HCT116 (cell line): Measurements from ENCODE around the gene UPB1. TPM values are rescaled to one million over a fixed set of nuclear protein-coding genes. Genes with fewer than 3 reads are reported as not detected.

Experiments used
- ATAC-seq: fragments of 200-7000 bp; cut with Tn5 transposase; 2 replicates; pipeline ENCODE4 v1.9.1; 2020; ENCODE audit warnings: mild to moderate bottlenecking, moderate library complexity
- BruUV-seq: library from RNA; stranded (reverse); fragments of 400-500 nt; replicated peaks from 2 replicates; lab custom pipeline; 2021; lab: Mats Ljungman, UMichigan
- CTCF ChIA-PET: fragments of 300-600 bp; sonication (Branson Sonifier 250); formaldehyde crosslinking; loops from one replicate; lab custom pipeline; 2021; ENCODE audit warnings: antibody characterized with exemption; lab: Charles Lee
- POLR2A ChIA-PET: fragments of 300-600, 350-600 bp; sonication (Branson Sonifier 250); formaldehyde crosslinking; loops from one replicate; lab custom pipeline; 2021; ENCODE audit warnings: antibody characterized with exemption; lab: Charles Lee
- RAD21 ChIA-PET, 2 experiments: fragments of 300-600 bp; sonication (Branson Sonifier 250); formaldehyde crosslinking; loops; one replicate each; lab custom pipeline; 2023; ENCODE audit warnings: low total read pairs in 2 of 2; ENCODE audit not compliant: uncharacterized antibody in 2 of 2, unreplicated experiment in 2 of 2, low non-redundant PET in 1 of 2; lab: Charles Lee
- DNase-seq: peaks from one replicate; pipeline ENCODE4 v3.0.0-alpha.2; 2010; ENCODE audit warnings: low read depth, low spot score
- H2AFZ ChIP-seq: fragments of 200-600 bp; shearing (Covaris generic), sonication (generic); 2 replicates; pipeline ENCODE4 v1.6.1; 2017; ENCODE audit warnings: low read depth, mixed run types, mixed read lengths, antibody characterized with exemption, low read length; ENCODE audit not compliant: poor library complexity, severe bottlenecking
- H3K27ac ChIP-seq: 2 replicates; pipeline ENCODE4 v1.5.1; 2012; ENCODE audit warnings: low read depth, low read length
- H3K27me3 ChIP-seq: fragments of 200-600 bp; sonication (generic); 2 replicates; pipeline ENCODE4 v1.6.1; 2016; ENCODE audit warnings: mixed run types, low read length, mixed read lengths; ENCODE audit not compliant: insufficient read depth
- H3K36me3 ChIP-seq, 2 experiments: fragments of 200-500 bp in 1 of 2; fragments of 200-600 bp in 1 of 2; sonication (Bioruptor generic) in 1 of 2; sonication (generic) in 1 of 2; 2 replicates each; pipeline versions ENCODE4 v1.5.1 to v1.6.1; 2014 to 2016; ENCODE audit warnings: low read length in 2 of 2, inconsistent platforms in 1 of 2, mixed read lengths in 1 of 2, mixed run types in 1 of 2; ENCODE audit not compliant: insufficient read depth in 2 of 2, control insufficient read depth in 1 of 2
- H3K4me1 ChIP-seq, 2 experiments: fragments of 200-600 bp in 1 of 2; sonication (generic) in 1 of 2; 2 replicates each; pipeline versions ENCODE4 v1.5.1 to v1.6.1; 2012 to 2017; ENCODE audit warnings: low read length in 2 of 2, inconsistent platforms in 1 of 2, mild to moderate bottlenecking in 1 of 2, mixed read lengths in 1 of 2, mixed run types in 1 of 2, moderate library complexity in 1 of 2; ENCODE audit not compliant: insufficient read depth in 2 of 2, control insufficient read depth in 1 of 2
- H3K4me2 ChIP-seq: fragments of 200-600 bp; sonication (generic); 2 replicates; pipeline ENCODE4 v1.6.1; 2017; ENCODE audit warnings: mixed run types, low read length, mixed read lengths
- H3K4me3 ChIP-seq, 2 experiments: fragments of 200-600 bp in 1 of 2; sonication (generic) in 1 of 2; replicated peaks in 1 of 2; 2 replicates each; pipeline ENCODE4 v1.5.1; 2011 to 2016; ENCODE audit warnings: low read length in 2 of 2, control low read depth in 1 of 2, low read depth in 1 of 2, mild to moderate bottlenecking in 1 of 2, mixed read lengths in 1 of 2, mixed run types in 1 of 2
- H3K79me2 ChIP-seq: fragments of 200-600 bp; sonication (generic); 2 replicates; pipeline ENCODE4 v1.6.1; 2017; ENCODE audit warnings: mild to moderate bottlenecking, mixed run types, low read length, moderate library complexity, mixed read lengths; ENCODE audit not compliant: insufficient read depth
- H3K9ac ChIP-seq: fragments of 200-600 bp; sonication (generic); 2 replicates; pipeline ENCODE4 v1.6.1; 2016; ENCODE audit warnings: low read length, mixed read lengths
- H3K9me2 ChIP-seq: fragments of 200-600 bp; sonication (generic), shearing (Covaris generic); 2 replicates; pipeline ENCODE4 v1.6.1; 2017; ENCODE audit warnings: mixed run types, mild to moderate bottlenecking, moderate library complexity; ENCODE audit not compliant: insufficient read depth
- H3K9me3 ChIP-seq, 2 experiments: fragments of 200-500 bp in 1 of 2; fragments of 200-600 bp in 1 of 2; sonication (Bioruptor generic) in 1 of 2; sonication (generic) in 1 of 2; 2 replicates each; pipeline ENCODE4 v1.6.1; 2014 to 2017; ENCODE audit warnings: low read length in 2 of 2, mixed read lengths in 2 of 2, inconsistent platforms in 1 of 2, low read depth in 1 of 2, mild to moderate bottlenecking in 1 of 2, mixed run types in 1 of 2, moderate library complexity in 1 of 2; ENCODE audit not compliant: control insufficient read depth in 1 of 2, insufficient read depth in 1 of 2
- H4K20me1 ChIP-seq: fragments of 200-600 bp; sonication (generic), shearing (Covaris generic); 2 replicates; pipeline ENCODE4 v1.6.1; 2017; ENCODE audit warnings: mixed run types, mild to moderate bottlenecking, moderate library complexity; ENCODE audit not compliant: insufficient read depth
- ATF3 ChIP-seq: IDR thresholded peaks from 2 replicates; pipeline ENCODE4 v1.6.1; 2012
- CEBPB ChIP-seq: IDR thresholded peaks from 2 replicates; pipeline ENCODE4 v1.6.1; 2012; ENCODE audit warnings: low read depth
- EGR1 ChIP-seq: IDR thresholded peaks from 2 replicates; pipeline ENCODE4 v1.6.1; 2012; ENCODE audit warnings: low read depth
- ELF1 ChIP-seq: IDR thresholded peaks from 2 replicates; pipeline ENCODE4 v1.6.1; 2012; ENCODE audit warnings: low read depth, borderline replicate concordance
- FOSL1 ChIP-seq: IDR thresholded peaks from 2 replicates; pipeline ENCODE4 v1.6.1; 2012; ENCODE audit warnings: low read depth
- JUND ChIP-seq: IDR thresholded peaks from 2 replicates; pipeline ENCODE4 v1.6.1; 2012
- MAX ChIP-seq: IDR thresholded peaks from 2 replicates; pipeline ENCODE4 v1.6.1; 2012
- SP1 ChIP-seq: IDR thresholded peaks from 2 replicates; pipeline ENCODE4 v1.6.1; 2012; ENCODE audit warnings: low read depth
- TCF7L2 ChIP-seq: IDR thresholded peaks from 2 replicates; pipeline ENCODE4 v1.7.0; 2011; ENCODE audit warnings: borderline replicate concordance, inconsistent platforms; ENCODE audit not compliant: insufficient read depth, insufficient read length; ENCODE audit errors: extremely low read depth
- YY1 ChIP-seq: IDR thresholded peaks from 2 replicates; pipeline ENCODE4 v1.6.1; 2011; ENCODE audit warnings: low read length, low read depth, moderate library complexity, mild to moderate bottlenecking; ENCODE audit not compliant: insufficient replicate concordance; ENCODE audit errors: extremely low read depth
- ZFX ChIP-seq: fragments of 450-650 bp; IDR thresholded peaks from 2 replicates; pipeline ENCODE4 v1.6.1; 2017
- intact Hi-C: fragments of 100-400 bp; cut with micrococcal nuclease; formaldehyde crosslinking; loops from 2 replicates; pipeline ENCODE4 v1.10.0; 2022
- total RNA-seq: library from RNA; stranded (reverse); gene quantifications from one replicate; pipeline ENCODE4 v1.2.1, GENCODE V29; 2021; ENCODE audit not compliant: unreplicated experiment
- TF ChIP-seq, protein P1 (sequence below), 3 experiments: fragments of 200-600 bp in 1 of 3; sonication (generic) in 1 of 3; IDR thresholded peaks in 2 of 3; conservative IDR thresholded peaks in 1 of 3; 2 replicates each; pipeline ENCODE4 v1.5.1; 2012 to 2017; ENCODE audit warnings: low read depth in 2 of 3, low read length in 2 of 3, antibody characterized with exemption in 1 of 3, borderline replicate concordance in 1 of 3, control low read depth in 1 of 3, mild to moderate bottlenecking in 1 of 3, mixed read lengths in 1 of 3, mixed run types in 1 of 3, moderate library complexity in 1 of 3; ENCODE audit not compliant: insufficient read depth in 1 of 3
- TF ChIP-seq, protein P2 (sequence below): IDR thresholded peaks from 2 replicates; pipeline ENCODE4 v1.6.1; 2011; ENCODE audit warnings: mild to moderate bottlenecking, low read length, moderate library complexity; ENCODE audit not compliant: insufficient replicate concordance; ENCODE audit errors: extremely low read depth

The UPB1 gene
- total RNA-seq, 1 experiment from 2014 or later = 0.27 TPM

DNA sequence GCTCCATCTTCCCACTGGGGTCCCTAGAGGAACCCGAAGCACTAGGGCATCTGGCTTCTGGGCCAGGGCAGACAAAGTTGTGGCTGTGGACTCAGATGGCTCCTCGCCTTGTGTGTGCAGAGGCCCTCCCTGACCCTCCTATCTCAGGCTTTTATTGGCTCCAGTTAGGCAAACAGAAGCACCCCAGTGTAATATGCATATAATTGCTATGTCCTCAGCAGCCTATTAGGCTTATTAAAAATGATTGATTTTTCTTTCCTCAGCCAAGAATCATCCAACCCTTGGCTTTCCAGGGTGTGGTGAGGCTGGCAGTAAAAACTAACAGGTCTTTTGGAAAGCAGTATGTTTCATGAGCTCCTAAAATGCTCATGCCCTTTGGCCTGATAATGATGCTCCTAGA lies 22.3 kb downstream of the UPB1 start:
- no TSS peak for BruUV-seq
- Histone ChIP-seq H4K20me1 (no peaks in the 10 kb centered on the region), H3K4me2 (no peak overlapping the region)
- TF ChIP-seq, protein P1, sequence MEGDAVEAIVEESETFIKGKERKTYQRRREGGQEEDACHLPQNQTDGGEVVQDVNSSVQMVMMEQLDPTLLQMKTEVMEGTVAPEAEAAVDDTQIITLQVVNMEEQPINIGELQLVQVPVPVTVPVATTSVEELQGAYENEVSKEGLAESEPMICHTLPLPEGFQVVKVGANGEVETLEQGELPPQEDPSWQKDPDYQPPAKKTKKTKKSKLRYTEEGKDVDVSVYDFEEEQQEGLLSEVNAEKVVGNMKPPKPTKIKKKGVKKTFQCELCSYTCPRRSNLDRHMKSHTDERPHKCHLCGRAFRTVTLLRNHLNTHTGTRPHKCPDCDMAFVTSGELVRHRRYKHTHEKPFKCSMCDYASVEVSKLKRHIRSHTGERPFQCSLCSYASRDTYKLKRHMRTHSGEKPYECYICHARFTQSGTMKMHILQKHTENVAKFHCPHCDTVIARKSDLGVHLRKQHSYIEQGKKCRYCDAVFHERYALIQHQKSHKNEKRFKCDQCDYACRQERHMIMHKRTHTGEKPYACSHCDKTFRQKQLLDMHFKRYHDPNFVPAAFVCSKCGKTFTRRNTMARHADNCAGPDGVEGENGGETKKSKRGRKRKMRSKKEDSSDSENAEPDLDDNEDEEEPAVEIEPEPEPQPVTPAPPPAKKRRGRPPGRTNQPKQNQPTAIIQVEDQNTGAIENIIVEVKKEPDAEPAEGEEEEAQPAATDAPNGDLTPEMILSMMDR (IDR thresholded peaks at IDR 0.05 in 2 of 3, conservative IDR thresholded peaks at IDR 0.05 in 1 of 3; ENCODE audit: borderline replicate concordance in 1 of 3, insufficient read depth in 1 of 3, low read depth in 2 of 3, low read length in 2 of 3) = no peak
- TF ChIP-seq CEBPB = no peak
- TF ChIP-seq, all 23 proteins: peak for 0
- no peak overlapping the region for H2AFZ ChIP-seq
- H3K9me2 ChIP-seq = no peaks in the 10 kb centered on the region
- ATAC-seq (no peak), DNase-seq (no peak)
- H3K4me3 ChIP-seq = no peak overlapping the region
- POLR2A ChIA-PET = no interaction called here
- intact Hi-C loops = no loop called here
- H3K79me2 ChIP-seq = no peaks in the 10 kb centered on the region
- H3K4me1 ChIP-seq = peaks cover 9 to 10% of the 10 kb centered on the region in 2 experiments
- RAD21 ChIA-PET = interaction anchor here in 1 of 2 experiments (0.6 kb wide), 1 partner anchor 8 kb away, joined by 3 read pairs; no protein-coding TSS in a partner anchor
- CTCF ChIA-PET = no interaction called here
- no peak overlapping the region for H3K27ac ChIP-seq
- no peaks in the 10 kb centered on the region for H3K36me3 ChIP-seq
- no peaks in the 10 kb centered on the region for H3K9me3 ChIP-seq
- no peak overlapping the region for H3K9ac ChIP-seq
- H3K27me3 ChIP-seq = peaks cover 5% of the 10 kb centered on the region; the same call in 1 of the 2 replicates

DNA sequence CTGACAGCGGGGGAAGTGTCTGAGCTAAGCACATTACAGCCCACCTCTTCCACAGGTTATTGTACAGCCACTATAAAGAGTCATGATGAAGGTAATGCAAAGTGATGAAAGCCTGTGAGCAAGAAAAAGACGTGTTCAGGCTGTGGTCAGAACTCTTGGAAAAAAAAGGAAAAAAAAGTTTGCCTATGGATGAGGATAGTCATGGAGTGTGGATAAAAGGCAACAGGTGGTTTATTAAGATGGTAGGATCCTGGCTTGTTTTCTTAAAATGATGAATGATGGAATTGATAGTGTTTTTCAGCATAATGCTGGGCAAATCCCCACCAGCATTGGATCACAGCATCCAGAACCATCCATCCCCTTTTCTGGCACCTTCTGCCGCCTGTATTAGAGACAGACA lies 23.1 kb downstream of the UPB1 start:
- H3K79me2 ChIP-seq = no peaks in the 10 kb centered on the region
- no peak for DNase-seq
- H3K9me3 ChIP-seq = no peaks in the 10 kb centered on the region
- H3K4me3 ChIP-seq = no peak overlapping the region
- 0 out of 2 replicates have a peak, but pooled peaks cover 2% of the 10 kb centered on the region for H3K27me3 ChIP-seq
- no peak for ATAC-seq
- no peak overlapping the region for H3K9ac ChIP-seq
- H3K4me1 ChIP-seq = peaks cover 9 to 10% of the 10 kb centered on the region in 2 experiments
- H3K9me2 ChIP-seq = no peaks in the 10 kb centered on the region
- H2AFZ ChIP-seq = no peak overlapping the region
- RAD21 ChIA-PET = no interaction called here
- no peak overlapping the region for H3K27ac ChIP-seq
- CTCF ChIA-PET = no interaction called here
- POLR2A ChIA-PET = no interaction called here
- intact Hi-C loops = no loop called here
- no peaks in the 10 kb centered on the region for H3K36me3 ChIP-seq
- H3K4me2 ChIP-seq = no peak overlapping the region
- no peaks in the 10 kb centered on the region for H4K20me1 ChIP-seq
- no TSS peak for BruUV-seq
- TF ChIP-seq, protein P2, sequence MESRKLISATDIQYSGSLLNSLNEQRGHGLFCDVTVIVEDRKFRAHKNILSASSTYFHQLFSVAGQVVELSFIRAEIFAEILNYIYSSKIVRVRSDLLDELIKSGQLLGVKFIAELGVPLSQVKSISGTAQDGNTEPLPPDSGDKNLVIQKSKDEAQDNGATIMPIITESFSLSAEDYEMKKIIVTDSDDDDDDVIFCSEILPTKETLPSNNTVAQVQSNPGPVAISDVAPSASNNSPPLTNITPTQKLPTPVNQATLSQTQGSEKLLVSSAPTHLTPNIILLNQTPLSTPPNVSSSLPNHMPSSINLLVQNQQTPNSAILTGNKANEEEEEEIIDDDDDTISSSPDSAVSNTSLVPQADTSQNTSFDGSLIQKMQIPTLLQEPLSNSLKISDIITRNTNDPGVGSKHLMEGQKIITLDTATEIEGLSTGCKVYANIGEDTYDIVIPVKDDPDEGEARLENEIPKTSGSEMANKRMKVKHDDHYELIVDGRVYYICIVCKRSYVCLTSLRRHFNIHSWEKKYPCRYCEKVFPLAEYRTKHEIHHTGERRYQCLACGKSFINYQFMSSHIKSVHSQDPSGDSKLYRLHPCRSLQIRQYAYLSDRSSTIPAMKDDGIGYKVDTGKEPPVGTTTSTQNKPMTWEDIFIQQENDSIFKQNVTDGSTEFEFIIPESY = no peak
- TF ChIP-seq CEBPB (no peak), ATF3 (no peak), JUND (no peak), MAX (no peak), ZFX (no peak), TCF7L2 (no peak), SP1 (no peak), FOSL1 (no peak), ELF1 (no peak), EGR1 (no peak), YY1 (no peak)
- TF ChIP-seq, protein P1 (IDR thresholded peaks at IDR 0.05 in 2 of 3, conservative IDR thresholded peaks at IDR 0.05 in 1 of 3; ENCODE audit: borderline replicate concordance in 1 of 3, insufficient read depth in 1 of 3, low read depth in 2 of 3, low read length in 2 of 3) = no peak
